Stimulated activated CD4-positive, alpha-beta T cell treated with anti-CD3 and anti-CD28 coated beads, Interleukin-4, amount 100 ng/mL, for 48 hours (primary cell): ENCODE data around the gene MMP14.
A peak's percentile ranks its signal among the peaks of the same experiment; 100 is the strongest.

Experiments used
- DNase-seq, 2 donors: peaks; one replicate each; pipeline ENCODE4 v3.0.0-alpha.2; 2020; ENCODE audit warnings: low read depth in 2 of 2

Gene MMP14

DNA sequence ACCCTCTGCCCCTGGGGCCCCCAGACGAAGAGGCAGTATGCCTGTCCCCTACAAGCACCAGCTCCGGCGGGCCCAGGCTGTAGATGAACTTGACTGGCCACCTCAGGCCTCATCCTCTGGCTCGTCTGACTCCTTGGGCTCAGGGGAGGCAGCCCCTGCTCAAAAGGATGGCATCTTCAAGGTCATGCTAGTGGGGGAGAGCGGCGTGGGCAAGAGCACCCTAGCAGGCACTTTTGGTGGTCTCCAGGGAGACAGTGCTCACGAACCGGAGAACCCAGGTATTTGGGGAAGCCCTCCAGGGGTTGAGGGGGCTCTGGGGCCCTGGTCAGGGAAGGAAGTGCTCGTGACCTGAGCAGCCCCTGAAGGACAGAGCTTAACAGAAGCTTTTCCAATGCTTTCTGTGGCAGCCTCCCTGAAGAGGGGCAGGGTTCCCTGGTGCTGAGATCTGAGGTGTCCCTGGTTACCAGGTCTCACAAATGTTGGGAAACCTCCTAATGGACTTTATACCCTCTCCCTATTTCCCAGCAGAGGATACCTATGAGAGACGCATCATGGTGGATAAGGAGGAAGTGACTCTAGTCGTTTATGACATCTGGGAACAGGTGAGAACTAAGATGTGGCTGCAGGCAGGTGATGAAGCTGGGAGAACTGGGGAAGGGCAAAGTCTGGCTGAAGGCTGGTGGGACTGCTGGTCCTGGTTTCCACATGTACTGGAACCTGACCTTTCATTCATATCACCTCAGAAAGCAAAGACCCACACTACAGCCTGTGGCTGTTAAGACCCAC lies 48.5 kb downstream of the MMP14 start:
- no peak for DNase-seq

DNA sequence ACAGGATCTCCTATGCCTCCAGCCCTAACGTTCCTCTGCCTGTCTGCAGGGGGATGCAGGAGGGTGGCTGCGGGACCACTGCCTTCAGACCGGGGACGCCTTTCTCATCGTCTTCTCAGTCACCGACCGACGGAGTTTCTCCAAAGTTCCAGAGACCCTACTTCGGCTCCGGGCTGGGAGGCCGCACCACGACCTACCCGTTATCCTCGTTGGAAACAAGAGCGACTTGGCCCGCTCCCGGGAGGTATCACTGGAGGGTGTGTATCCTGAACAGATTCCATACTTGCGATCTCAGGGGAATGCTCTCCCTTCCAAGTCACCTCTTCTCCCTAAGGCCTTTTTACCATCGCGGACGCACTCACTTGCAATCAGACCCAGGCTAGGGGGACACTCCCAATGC lies 49.6 kb downstream of the MMP14 start:
- DNase-seq = no peak

DNA sequence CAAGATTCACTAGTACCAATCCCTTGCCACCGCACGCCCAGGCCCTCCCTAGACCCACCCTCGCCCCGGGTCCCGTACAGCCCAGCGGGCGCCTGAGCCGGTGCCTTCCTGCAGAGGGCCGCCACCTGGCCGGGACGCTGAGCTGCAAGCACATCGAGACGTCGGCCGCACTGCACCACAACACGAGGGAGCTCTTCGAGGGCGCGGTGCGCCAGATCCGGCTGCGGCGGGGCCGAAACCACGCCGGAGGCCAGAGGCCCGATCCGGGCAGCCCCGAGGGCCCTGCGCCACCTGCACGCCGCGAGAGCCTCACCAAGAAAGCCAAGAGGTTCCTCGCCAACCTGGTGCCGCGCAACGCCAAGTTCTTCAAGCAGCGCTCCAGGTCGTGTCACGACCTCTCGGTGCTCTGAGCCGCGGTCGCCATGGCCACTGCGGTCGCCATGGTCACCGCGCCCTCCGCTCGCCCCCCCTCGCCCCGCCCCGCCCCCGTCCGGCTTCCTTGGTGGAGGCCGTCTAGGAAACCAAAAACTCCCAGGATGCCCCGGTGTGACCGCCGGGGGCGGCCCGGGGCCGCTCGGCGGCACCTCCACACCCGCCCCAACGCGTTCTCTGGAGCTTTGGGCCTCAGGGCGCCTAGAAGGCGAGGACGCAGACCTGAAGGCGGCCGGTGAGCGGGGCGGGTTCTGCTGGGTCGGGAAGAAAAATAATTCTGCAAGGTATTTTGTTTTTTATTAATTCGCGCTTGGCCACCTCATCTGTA lies 50.3 kb downstream of the MMP14 start:
- peak; percentile 60 to 64 for DNase-seq

DNA sequence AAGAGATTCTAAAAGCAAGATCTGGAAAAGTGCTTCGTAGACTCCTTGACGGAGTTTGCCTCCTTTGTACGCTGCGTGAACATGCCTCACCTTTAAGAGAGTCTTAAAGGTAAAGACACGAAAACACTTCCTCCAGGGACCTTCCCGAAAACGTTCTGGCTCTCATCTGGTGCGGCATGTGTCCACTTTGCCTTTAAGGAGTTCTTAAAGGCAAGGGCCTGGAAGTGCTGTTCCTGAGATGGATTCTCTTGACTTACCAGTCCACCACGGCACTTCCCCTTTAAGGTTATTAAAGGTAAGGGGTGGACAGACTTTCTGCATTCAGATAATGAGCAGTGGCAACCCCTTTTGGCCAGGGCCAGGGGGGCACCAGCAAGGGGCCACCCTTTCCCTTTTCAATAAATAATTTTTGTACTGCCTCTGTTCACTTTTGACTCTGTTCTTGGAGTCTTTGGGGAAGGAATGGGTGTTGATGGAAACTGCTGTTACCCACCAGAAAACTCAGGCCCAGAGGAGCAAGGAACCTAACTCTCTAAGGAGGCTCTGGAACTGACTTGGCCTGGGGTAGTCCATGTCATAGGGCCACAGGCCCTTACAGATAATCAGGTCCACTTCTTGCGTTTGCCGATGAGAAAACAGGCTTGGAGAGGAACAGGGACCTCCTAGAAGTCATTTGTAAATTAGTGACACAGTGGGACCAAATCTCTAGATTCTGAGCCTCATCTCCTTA lies 51.0 kb downstream of the MMP14 start:
- peak in 1 of 2 donors; percentile 18 for DNase-seq

DNA sequence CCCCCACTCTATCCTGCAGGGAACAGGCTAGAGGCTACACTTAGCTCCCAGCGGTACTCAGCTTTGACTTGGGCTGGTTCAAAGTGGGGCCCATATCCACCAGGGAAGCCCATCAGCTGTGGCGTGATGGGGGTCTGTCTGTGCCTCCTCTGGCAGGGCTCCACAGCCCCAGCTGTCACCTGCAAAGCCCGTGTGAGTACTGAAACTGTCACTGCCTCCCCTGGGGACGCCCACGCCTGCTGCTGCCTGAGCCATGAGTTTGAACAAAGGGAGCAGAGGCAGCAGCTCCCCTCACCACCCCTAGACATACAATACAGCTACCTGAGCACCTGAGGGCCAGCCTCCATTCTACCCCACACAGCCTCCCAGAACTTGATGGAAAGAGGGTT lies 51.6 kb downstream of the MMP14 start:
- DNase-seq = peak; percentile 28 to 39

DNA sequence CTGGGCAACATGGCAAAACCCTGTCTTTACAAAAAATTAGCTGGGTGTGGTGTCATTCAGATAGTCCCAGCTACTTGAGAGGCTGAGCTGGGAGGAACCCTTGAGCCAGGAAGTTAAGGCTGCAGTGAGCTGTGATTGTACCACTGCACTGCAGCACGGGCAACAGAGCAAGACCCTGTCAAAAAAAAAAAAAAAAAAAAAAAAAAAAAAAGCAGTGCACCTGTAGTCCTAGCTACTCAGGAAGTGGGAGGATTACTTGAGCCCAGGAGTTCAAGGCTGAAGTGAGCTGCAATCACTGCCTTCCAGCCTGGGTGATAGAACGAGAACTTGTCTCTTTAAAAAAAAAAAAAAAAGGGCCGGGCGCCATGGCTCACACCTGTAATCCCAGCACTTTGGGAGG lies 52.3 kb downstream of the MMP14 start:
- no peak for DNase-seq

DNA sequence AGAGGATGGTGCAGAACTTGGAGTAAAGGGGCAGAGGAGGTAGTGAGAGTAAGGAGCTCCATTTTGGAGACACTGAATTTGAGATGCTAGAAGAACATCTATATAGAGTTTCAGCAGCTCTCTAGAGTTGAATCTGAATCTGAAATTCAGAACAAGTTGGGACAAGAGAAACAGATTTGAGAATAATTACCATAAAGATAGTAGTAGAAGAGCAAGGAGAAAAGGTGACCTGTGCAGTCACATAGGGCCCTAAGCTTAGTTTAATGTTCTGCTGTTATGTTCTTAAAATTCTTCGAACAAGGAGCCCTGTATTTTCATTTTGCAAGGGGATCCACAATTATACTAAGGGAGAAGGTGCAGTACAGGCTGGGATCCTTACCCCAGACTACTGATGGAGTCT lies 54.0 kb downstream of the MMP14 start:
- DNase-seq = no peak

DNA sequence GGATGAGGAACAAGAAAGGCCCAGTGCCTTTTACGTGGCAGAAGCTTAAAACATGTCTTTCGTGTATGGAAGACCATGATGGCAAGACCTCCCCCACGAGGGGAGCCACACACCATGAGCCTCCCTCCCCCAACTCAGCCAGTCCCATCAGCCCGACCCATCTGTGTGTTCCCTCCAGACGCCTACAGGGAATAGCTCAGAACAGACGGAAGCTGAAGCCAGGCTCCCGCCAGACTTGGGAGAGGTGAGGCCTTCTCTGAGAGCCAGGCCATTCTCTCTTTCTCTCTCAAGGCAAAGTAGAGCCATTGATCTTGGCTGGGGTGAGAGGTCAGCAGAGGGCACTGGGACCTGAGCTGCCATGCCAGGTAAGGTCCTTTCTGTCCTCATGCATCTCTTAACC lies 56.1 kb downstream of the MMP14 start:
- DNase-seq = no peak

DNA sequence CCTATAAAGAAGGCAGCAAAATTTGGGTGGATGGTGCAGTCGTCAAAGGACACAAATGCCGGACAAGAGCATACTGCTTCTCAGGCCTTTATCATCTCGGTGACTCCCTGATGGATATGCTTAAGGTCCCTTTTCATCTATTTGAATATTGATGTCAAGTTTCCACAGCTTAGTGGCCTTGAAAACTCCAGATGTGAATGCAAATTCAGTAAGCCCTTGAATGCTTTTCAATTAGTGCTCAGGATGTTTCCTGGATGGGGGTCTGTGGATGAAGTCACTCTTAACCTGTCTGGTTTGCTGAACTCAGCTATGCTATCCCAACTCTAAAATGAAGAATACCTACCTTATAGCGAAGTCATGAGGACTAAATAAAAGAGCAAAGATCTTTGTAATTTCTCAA lies 57.3 kb downstream of the MMP14 start:
- no peak for DNase-seq

DNA sequence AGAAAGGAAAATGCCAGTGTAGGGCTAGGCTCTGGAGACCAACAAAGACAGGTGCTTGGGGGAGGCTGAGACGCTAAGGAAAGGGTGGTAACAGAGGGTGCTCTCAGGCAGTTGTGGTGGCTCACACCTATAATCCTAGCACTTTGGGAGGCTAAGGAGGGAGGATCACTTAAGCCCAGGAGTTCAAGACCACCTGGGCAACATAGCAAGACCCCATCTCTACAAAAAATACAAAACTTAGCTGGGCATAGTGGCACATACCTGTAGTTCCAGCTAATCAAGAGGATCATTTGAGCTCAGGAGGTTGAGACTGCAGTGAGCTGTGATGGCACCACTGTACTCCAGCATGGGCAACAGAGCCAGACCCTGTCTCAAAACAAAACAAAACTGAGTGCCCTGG lies 59.0 kb downstream of the MMP14 start:
- no peak for DNase-seq

DNA sequence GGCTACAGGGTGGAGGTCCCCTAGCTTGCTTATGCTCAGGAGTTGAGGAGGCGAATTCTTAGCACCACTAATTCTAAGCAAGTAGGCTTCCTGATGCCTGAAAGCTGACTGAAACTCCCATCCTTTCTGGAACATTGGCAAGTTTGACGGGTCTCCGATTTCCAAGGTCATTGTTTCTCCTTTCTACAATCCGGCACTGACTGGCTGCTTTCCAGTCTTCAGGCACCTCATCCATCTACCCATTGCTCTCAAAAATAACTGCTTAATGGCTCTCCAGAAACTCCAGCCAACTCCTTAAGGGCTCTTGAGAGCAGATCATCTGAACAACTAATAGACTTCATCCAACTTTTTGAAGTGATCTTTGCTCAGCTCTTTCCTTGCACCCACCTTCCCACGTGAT lies 60.0 kb downstream of the MMP14 start:
- no peak for DNase-seq

DNA sequence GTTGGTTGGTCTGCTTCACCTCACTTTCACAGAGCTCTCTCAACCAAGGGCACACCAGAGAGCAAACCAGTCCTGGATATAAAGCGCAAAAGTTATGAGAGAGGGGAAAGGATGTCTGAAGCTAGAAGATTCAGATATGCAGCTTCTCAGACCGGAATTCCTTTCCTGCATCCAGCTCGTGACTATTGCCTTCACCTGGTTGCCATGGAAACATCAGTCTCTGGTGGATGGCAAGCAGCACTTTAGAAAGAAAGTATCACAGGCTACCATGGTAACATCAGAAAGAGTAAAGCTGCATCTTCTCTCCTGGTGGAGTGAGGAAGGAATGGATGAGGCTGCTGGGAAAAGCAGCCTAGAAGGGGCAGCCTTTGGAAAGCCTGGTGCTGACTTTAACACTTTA lies 60.4 kb downstream of the MMP14 start:
- DNase-seq = no peak

DNA sequence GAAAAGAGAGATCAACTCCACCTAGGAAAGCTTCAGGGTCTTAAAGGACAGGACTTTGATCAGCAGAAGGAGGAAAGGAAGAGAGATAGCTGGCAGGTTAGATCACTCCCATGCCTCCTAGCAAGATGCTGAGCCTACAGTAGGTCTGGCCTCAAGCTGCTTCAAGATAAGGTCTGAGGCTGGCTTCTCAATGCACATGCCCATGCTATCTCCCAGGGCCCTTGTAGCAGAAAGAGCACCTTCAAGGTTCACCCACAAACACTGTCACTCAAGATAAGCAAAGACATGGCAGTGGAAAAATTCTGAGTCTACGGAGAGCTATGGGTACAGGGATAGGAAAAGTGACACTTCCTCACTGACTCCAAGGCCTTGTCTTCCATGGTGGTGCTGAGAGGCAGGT lies 61.0 kb downstream of the MMP14 start:
- no peak for DNase-seq
